ENCODE measurements around the gene KLHL13. TPM values are rescaled to one million over a fixed set of nuclear protein-coding genes. Genes with fewer than 3 reads are reported as not detected.

The KLHL13 gene
- total RNA-seq, 1 donor: 0.63 TPM

- H3K27me3 ChIP-seq (ENCODE audit: insufficient read depth, low read length): no peaks in the 10 kb centered on the region
- H3K4me1 ChIP-seq (ENCODE audit: insufficient read depth, low read length): no peaks in the 10 kb centered on the region
- no peak overlapping the region for H3K4me3 ChIP-seq (ENCODE audit: low read length)
- H3K9me3 ChIP-seq (ENCODE audit: low read depth, low read length): no peaks in the 10 kb centered on the region
Measured at GRCh38 chrX:118117741-118118140, 1.1 kb upstream of the KLHL13 start.

DNA sequence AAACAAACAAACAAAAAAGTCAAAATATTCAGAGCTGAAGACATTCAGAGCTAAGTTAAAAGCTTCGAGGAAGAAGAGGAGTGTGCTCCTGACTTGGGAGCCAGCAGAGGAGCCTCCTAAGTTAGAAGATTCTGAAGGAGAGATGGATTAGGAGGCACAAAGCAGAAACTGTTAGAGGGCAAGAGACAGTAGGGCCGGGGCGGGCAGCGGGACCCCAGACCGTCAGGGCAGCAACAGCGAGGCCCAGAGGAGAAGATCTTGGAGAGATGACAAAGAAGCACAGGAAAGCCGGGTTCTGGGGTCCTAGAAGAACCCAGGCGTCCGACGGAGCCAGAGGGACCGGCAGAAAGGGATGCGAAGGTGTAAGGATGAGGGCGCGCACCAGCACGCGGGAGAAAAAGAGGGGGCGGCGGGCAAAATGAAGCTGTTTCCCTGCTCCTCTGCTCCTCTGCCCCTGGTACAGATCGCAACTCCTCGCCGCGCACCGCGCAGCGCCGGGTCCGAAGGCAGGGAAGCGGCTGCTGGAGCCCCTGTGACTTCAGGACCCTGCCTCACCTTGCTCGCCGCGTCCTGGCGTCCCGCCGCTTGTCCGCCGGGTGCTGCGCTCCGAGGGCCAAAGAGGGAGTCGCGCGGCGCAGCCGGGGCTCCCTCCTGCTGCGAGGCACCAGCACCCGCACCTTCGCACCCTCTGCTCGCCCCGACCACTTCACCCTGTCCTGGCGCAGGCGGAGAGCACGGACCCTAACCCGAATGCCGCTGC, 477 bp downstream of the KLHL13 start:
- Histone ChIP-seq H3K4me1 (ENCODE audit: insufficient read depth, low read length) (no peaks in the 10 kb centered on the region), H3K27me3 (ENCODE audit: insufficient read depth, low read length) (no peaks in the 10 kb centered on the region), H3K4me3 (ENCODE audit: low read length) (peak overlapping the region; percentile 35), H3K9me3 (ENCODE audit: low read depth, low read length) (no peaks in the 10 kb centered on the region)

GRCh38 chrX:118114971-118115370, 1.6 kb downstream of the KLHL13 start:
- no peak overlapping the region for H3K4me3 ChIP-seq (ENCODE audit: low read length)
- no peaks in the 10 kb centered on the region for H3K9me3 ChIP-seq (ENCODE audit: low read depth, low read length)
- H3K4me1 ChIP-seq (ENCODE audit: insufficient read depth, low read length): no peaks in the 10 kb centered on the region
- no peaks in the 10 kb centered on the region for H3K27me3 ChIP-seq (ENCODE audit: insufficient read depth, low read length)

- Histone ChIP-seq H3K9me3 (ENCODE audit: low read depth, low read length) (no peaks in the 10 kb centered on the region), H3K27me3 (ENCODE audit: insufficient read depth, low read length) (no peaks in the 10 kb centered on the region), H3K4me3 (ENCODE audit: low read length) (no peak overlapping the region), H3K4me1 (ENCODE audit: insufficient read depth, low read length) (no peaks in the 10 kb centered on the region)
Measured at GRCh38 chrX:118109065-118109464, 7.5 kb downstream of the KLHL13 start.

DNA sequence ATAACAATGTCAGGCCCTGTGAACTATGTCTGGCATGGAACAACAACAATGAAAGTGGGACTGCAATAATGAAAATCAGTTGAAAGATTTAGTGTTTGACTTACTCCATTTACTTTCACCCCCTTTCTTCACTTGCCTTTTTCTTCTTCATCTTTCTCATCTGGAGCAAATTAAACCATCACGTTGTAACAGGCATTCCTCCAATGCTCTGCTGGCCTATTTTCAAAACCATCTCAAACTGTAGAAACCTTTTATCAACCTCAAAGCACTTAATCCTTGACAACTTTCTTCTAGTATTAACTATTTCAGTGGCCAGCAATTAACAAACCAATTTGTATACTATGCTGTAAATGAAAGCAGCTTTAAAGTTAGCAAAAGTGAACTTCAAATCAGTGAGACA, 8.3 kb downstream of the KLHL13 start:
- Histone ChIP-seq H3K9me3 (ENCODE audit: low read depth, low read length) (no peaks in the 10 kb centered on the region), H3K4me1 (ENCODE audit: insufficient read depth, low read length) (no peaks in the 10 kb centered on the region), H3K4me3 (ENCODE audit: low read length) (no peak overlapping the region), H3K27me3 (ENCODE audit: insufficient read depth, low read length) (no peaks in the 10 kb centered on the region)

- Histone ChIP-seq H3K4me3 (ENCODE audit: low read length) (no peak overlapping the region), H3K4me1 (ENCODE audit: insufficient read depth, low read length) (no peaks in the 10 kb centered on the region), H3K27me3 (ENCODE audit: insufficient read depth, low read length) (no peaks in the 10 kb centered on the region), H3K9me3 (ENCODE audit: low read depth, low read length) (no peaks in the 10 kb centered on the region)
Measured at GRCh38 chrX:118100091-118100490, 16.5 kb downstream of the KLHL13 start.

- Histone ChIP-seq H3K4me1 (ENCODE audit: insufficient read depth, low read length) (no peaks in the 10 kb centered on the region), H3K9me3 (ENCODE audit: low read depth, low read length) (no peaks in the 10 kb centered on the region), H3K4me3 (ENCODE audit: low read length) (no peak overlapping the region), H3K27me3 (ENCODE audit: insufficient read depth, low read length) (no peaks in the 10 kb centered on the region)
Measured at GRCh38 chrX:118088084-118088483, 28.5 kb downstream of the KLHL13 start.

GRCh38 chrX:118074196-118074595, 42.4 kb downstream of the KLHL13 start:
- no peak overlapping the region for H3K4me3 ChIP-seq (ENCODE audit: low read length)
- no peaks in the 10 kb centered on the region for H3K9me3 ChIP-seq (ENCODE audit: low read depth, low read length)
- H3K4me1 ChIP-seq (ENCODE audit: insufficient read depth, low read length): no peaks in the 10 kb centered on the region
- no peaks in the 10 kb centered on the region for H3K27me3 ChIP-seq (ENCODE audit: insufficient read depth, low read length)

- Histone ChIP-seq H3K27me3 (ENCODE audit: insufficient read depth, low read length) (no peaks in the 10 kb centered on the region), H3K4me1 (ENCODE audit: insufficient read depth, low read length) (no peaks in the 10 kb centered on the region), H3K4me3 (ENCODE audit: low read length) (no peak overlapping the region), H3K9me3 (ENCODE audit: low read depth, low read length) (no peaks in the 10 kb centered on the region)
Measured at GRCh38 chrX:118066867-118067515, 49.6 kb downstream of the KLHL13 start.

DNA sequence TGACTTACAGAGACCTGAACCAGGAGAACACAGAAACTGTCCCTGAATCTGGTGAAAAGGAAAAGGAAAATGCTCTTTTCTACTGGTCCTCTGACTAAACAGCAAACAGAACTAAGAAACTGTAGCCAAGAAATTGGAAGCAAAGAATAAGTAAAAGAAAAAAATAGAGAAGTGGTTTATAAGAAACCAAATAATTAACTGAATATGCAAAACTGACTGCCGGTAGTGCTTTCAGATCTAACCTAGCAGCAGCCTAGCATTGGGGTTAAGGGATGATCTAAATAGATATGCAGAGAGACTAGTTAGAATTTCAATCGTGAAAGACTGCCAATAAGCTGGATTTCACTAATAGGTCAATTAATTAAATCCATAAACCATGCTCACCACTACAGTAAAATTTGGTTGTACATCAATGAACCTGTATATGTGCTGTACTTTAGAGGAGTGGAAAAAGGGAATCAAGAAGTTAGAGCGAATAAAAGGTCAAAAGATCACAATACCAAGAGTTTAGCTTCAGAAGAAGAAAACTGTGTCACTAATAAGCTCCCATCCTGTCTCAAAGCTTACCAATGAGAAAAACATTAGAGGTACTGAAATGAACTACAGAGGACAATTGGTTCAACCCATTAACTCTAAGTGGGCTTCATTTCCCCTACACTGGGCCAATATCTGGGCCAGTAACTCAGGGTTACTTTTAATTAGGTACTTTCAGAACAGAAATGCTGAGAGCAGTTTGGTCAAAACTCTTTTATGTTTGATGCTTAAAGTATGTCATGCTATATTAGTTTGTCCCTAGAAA, 53.6 kb downstream of the KLHL13 start:
- Histone ChIP-seq H3K27me3 (ENCODE audit: insufficient read depth, low read length) (no peaks in the 10 kb centered on the region), H3K9me3 (ENCODE audit: low read depth, low read length) (no peaks in the 10 kb centered on the region), H3K4me1 (ENCODE audit: insufficient read depth, low read length) (no peaks in the 10 kb centered on the region), H3K4me3 (ENCODE audit: low read length) (no peak overlapping the region)

GRCh38 chrX:118062048-118062789, 54.4 kb downstream of the KLHL13 start:
- H3K4me1 ChIP-seq (ENCODE audit: insufficient read depth, low read length): no peaks in the 10 kb centered on the region
- H3K9me3 ChIP-seq (ENCODE audit: low read depth, low read length): no peaks in the 10 kb centered on the region
- no peak overlapping the region for H3K4me3 ChIP-seq (ENCODE audit: low read length)
- H3K27me3 ChIP-seq (ENCODE audit: insufficient read depth, low read length): no peaks in the 10 kb centered on the region

GRCh38 chrX:118058924-118059323, 57.7 kb downstream of the KLHL13 start:
- Histone ChIP-seq H3K4me1 (ENCODE audit: insufficient read depth, low read length) (no peaks in the 10 kb centered on the region), H3K9me3 (ENCODE audit: low read depth, low read length) (no peaks in the 10 kb centered on the region), H3K4me3 (ENCODE audit: low read length) (no peak overlapping the region), H3K27me3 (ENCODE audit: insufficient read depth, low read length) (no peaks in the 10 kb centered on the region)

DNA sequence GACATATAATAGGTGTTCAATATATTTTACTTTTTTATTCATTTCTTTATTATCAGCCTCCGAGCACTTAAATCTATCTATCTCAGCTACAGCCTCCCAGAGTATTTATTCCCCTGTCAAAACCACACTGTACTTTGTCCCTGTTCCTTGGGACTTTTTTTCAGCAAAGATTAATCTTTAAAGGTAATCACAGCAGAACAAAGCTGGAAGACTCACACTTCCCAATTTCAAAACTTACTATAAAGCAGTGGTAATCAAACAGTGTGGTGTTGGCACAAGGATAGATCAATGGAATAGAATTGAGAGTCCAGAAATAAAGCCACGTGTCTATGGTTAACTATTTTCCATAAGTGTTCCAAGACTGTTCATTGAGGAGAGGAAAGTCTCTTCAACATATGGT, 59.7 kb downstream of the KLHL13 start:
- no peaks in the 10 kb centered on the region for H3K9me3 ChIP-seq (ENCODE audit: low read depth, low read length)
- no peaks in the 10 kb centered on the region for H3K27me3 ChIP-seq (ENCODE audit: insufficient read depth, low read length)
- H3K4me1 ChIP-seq (ENCODE audit: insufficient read depth, low read length): no peaks in the 10 kb centered on the region
- H3K4me3 ChIP-seq (ENCODE audit: low read length): no peak overlapping the region

DNA sequence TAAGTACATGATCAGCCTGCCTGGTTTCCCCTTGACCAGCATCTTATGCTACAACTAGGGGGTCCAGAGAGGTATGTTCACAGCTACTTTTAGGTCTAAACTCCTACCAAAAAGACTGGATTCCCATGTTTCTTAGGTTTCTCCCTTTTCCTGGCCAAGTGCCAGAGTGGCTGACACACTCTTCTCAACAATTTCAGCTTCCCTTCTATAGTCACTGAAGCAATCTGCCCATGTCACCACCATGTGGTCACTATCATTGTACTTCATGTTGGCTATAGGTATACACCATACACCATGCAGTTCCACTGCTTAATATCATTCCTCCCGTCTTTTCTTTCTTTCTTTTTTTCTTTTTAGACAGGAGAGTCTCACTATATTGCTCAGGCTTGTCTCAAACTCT, 66.9 kb downstream of the KLHL13 start:
- Histone ChIP-seq H3K27me3 (ENCODE audit: insufficient read depth, low read length) (no peaks in the 10 kb centered on the region), H3K9me3 (ENCODE audit: low read depth, low read length) (no peaks in the 10 kb centered on the region), H3K4me1 (ENCODE audit: insufficient read depth, low read length) (no peaks in the 10 kb centered on the region), H3K4me3 (ENCODE audit: low read length) (no peak overlapping the region)
